Measurements from ENCODE around the gene MCC.

DNA sequence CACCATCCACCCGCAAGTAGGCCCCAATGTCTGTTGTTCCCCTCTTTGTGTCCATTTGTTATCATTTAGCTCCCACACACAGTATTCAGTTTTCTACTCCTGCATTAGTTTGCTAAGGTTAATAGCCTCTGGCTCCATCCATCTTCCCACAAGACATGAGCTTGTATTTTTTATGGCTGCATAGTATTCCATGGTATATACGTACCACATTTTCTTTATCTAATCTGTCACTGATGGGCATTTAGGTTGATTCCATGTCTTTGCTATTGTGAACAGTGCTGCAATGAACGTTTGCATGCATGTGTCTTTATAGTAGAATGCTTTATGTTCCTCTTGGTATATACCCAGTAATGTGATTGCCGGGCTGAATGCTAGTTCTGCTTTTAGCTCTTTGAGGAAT is 361.2 kb downstream of the MCC start:
- TF ChIP-seq ZNF70 (CRISPR knock-in tag; IDR thresholded peaks at IDR 0.05) (no peak), ESRRG (CRISPR knock-in tag; IDR thresholded peaks at IDR 0.05) (no peak), RARB (CRISPR knock-in tag; IDR thresholded peaks at IDR 0.05) (no peak), GLIS3 (CRISPR knock-in tag; IDR thresholded peaks at IDR 0.05) (no peak), TCF4 (CRISPR knock-in tag; IDR thresholded peaks at IDR 0.05; ENCODE audit: borderline replicate concordance) (no peak)
- TF ChIP-seq, protein P1, sequence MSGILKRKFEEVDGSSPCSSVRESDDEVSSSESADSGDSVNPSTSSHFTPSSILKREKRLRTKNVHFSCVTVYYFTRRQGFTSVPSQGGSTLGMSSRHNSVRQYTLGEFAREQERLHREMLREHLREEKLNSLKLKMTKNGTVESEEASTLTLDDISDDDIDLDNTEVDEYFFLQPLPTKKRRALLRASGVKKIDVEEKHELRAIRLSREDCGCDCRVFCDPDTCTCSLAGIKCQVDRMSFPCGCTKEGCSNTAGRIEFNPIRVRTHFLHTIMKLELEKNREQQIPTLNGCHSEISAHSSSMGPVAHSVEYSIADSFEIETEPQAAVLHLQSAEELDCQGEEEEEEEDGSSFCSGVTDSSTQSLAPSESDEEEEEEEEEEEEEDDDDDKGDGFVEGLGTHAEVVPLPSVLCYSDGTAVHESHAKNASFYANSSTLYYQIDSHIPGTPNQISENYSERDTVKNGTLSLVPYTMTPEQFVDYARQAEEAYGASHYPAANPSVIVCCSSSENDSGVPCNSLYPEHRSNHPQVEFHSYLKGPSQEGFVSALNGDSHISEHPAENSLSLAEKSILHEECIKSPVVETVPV (CRISPR knock-in tag; IDR thresholded peaks at IDR 0.05), result no peak
